ENCODE results near the gene PLA2G4E.
A peak's percentile ranks its signal among the peaks of the same experiment; 100 is the strongest.

The PLA2G4E gene

DNA sequence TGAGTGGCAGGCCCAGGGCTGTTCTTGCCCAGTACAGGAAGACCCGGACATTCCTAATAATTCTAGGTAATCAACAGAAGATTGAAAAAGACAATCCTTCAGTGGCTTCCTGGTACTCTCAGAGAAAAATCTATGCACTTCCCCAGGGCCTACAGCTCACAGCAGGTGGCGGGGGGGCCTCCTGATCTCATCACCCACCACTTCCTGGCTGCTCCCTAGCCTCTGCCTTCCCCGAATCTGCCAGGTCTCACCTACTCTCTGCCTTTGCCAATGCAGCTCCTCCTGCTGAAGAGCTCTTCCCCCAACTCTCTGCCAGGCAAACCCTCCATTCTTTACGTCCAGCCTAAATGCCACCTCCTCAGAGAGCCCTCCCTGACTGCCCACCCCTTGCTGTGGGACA lies 86.0 kb downstream of the PLA2G4E start:
- in situ Hi-C loops (cut with MboI; ENCODE audit: low sequenced_read_pairs, unreplicated experiment) = no loop called here
- TF ChIP-seq, protein P1, sequence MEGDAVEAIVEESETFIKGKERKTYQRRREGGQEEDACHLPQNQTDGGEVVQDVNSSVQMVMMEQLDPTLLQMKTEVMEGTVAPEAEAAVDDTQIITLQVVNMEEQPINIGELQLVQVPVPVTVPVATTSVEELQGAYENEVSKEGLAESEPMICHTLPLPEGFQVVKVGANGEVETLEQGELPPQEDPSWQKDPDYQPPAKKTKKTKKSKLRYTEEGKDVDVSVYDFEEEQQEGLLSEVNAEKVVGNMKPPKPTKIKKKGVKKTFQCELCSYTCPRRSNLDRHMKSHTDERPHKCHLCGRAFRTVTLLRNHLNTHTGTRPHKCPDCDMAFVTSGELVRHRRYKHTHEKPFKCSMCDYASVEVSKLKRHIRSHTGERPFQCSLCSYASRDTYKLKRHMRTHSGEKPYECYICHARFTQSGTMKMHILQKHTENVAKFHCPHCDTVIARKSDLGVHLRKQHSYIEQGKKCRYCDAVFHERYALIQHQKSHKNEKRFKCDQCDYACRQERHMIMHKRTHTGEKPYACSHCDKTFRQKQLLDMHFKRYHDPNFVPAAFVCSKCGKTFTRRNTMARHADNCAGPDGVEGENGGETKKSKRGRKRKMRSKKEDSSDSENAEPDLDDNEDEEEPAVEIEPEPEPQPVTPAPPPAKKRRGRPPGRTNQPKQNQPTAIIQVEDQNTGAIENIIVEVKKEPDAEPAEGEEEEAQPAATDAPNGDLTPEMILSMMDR (IDR thresholded peaks at IDR 0.05; ENCODE audit: borderline replicate concordance, control extremely low read depth, extremely low read depth, insufficient read depth, missing control alignments) = no peak
- DNase-seq (ENCODE audit: low spot score) = peak; percentile 64

DNA sequence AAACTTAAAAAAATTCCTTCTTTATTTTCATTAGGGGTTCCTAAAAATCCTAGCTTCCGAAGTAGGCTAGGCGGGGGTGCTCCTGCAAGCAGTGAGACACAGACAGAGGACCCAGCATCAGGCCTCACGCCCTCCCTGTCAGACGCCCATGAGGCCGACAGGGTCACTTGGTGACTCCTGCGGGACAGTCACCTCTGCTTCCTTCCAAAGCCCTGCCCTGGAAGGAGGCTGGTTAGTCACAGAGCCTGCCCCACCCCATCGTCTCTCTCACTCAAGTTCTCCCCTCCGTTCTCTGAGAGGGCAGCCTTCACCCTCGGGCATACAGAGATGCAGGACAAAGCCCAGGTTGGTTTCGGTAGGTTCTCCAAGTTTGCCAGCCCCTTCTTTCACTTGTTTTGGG lies 87.1 kb downstream of the PLA2G4E start:
- in situ Hi-C loops (cut with MboI; ENCODE audit: low sequenced_read_pairs, unreplicated experiment) = no loop called here
- no peak for DNase-seq (ENCODE audit: low spot score)
- TF ChIP-seq, protein P1 (IDR thresholded peaks at IDR 0.05; ENCODE audit: borderline replicate concordance, control extremely low read depth, extremely low read depth, insufficient read depth, missing control alignments) = no peak

DNA sequence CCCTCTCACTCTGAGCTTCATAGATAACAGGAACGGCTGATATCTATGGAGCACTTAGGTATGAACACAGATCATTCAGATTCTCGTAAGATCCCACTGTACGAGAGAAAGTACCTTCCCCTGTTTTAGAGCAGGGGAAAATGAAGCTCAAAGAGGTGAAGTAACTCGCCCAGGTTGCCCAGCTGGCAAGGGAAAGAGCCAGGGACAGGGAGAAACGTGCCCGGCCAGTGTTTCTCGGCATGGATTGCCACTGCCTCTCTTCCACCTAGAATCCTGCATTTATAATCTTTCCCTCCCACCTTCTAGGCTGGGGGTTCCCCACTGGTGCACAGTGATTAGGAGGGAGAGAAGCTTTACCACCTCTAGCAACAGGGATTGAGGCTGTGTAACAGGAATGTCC lies 87.5 kb downstream of the PLA2G4E start:
- no peak for DNase-seq (ENCODE audit: low spot score)
- TF ChIP-seq, protein P1 (IDR thresholded peaks at IDR 0.05; ENCODE audit: borderline replicate concordance, control extremely low read depth, extremely low read depth, insufficient read depth, missing control alignments) = no peak
- in situ Hi-C loops (cut with MboI; ENCODE audit: low sequenced_read_pairs, unreplicated experiment) = no loop called here

DNA sequence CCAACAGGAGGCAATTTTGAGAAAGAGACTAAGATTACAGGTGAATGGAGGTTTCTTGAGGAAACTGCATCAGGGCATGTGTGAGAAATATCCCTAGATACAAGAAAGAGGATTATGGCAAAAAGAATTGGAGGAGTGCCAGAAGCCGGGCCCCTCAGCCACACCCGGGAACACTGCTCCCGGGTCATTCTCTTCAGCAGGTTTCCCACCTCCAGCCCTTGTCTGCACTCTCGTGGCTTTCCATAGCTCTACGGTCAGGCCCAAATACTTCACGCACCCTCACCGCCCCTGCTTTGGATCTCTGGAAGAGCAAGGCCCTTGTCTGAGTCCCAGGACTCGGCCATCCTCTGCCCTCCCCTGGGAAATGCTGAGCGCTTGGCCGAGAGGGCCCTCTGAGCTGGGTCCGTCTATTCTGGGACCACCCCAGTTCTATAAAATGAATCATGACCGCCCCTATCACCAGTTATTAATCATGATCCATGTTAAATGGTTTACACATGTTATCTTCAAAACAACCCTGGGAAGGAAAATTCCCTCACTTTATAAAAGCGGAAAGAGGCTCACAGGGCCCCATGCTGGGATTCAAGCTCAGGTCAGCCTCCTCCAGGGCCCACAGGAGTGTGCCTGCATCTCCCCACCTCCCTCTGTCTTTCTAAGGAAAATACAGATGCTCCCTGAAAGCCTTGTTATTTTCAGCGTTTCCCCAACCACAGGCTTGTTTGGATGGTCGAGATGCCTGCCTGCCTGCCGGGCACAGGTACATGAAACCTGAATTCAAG lies 88.1 kb downstream of the PLA2G4E start:
- TF ChIP-seq, protein P1 (IDR thresholded peaks at IDR 0.05; ENCODE audit: borderline replicate concordance, control extremely low read depth, extremely low read depth, insufficient read depth, missing control alignments) = no peak
- DNase-seq (ENCODE audit: low spot score) = no peak
- in situ Hi-C loops (cut with MboI; ENCODE audit: low sequenced_read_pairs, unreplicated experiment) = no loop called here

DNA sequence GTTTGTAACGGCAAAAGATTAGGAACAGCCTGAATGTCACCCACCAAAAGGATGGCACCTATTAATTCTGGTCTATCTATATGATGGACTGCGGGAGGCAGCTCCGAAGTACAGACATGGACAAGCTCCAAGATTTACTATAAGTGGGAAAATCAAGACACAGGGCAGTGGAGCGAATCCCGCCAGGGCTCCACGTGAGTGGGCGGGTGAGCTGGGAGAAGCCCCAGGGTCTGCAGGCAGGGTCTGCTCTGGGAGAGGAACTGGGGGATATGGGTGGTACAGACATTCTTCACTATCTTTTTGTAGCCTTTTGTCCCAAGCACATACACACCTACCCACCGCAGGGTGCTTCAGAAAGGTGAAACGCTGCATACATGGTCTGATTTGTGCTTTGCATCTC lies 88.7 kb downstream of the PLA2G4E start:
- no peak for DNase-seq (ENCODE audit: low spot score)
- TF ChIP-seq, protein P1 (IDR thresholded peaks at IDR 0.05; ENCODE audit: borderline replicate concordance, control extremely low read depth, extremely low read depth, insufficient read depth, missing control alignments) = no peak
- in situ Hi-C loops (cut with MboI; ENCODE audit: low sequenced_read_pairs, unreplicated experiment) = no loop called here

Measured in GM13976 (cell line).